PC-3 (cell line): Measurements from ENCODE around the gene LHFPL2.

Experiments
- CTCF ChIP-seq: fragments of 300-600 bp; sonication (generic); conservative IDR thresholded peaks from 2 replicates; pipeline ENCODE4 v1.5.1; 2017; ENCODE audit warnings: antibody characterized with exemption, low read depth, mild to moderate bottlenecking, low read length
- EZH2 ChIP-seq: fragments of 300-600 bp; sonication (generic); IDR thresholded peaks from one replicate; pipeline ENCODE4 v1.6.1; 2017; ENCODE audit warnings: antibody characterized with exemption, mild to moderate bottlenecking, low read length; ENCODE audit not compliant: unreplicated experiment
- EZH2phosphoT487 ChIP-seq: fragments of 300-600 bp; sonication (generic); IDR thresholded peaks from 2 replicates; pipeline ENCODE4 v1.6.1; 2018; ENCODE audit warnings: mild to moderate bottlenecking, antibody characterized with exemption, low read length, borderline replicate concordance

GRCh38 chr5:78648359-78649210 is at the start of gene LHFPL2:
- TF ChIP-seq CTCF (no peak), EZH2phosphoT487 (no peak), EZH2 (no peak)
